NCI-H187 treated with DMSO at 0.1 percent for 48 hours (cell line): Measurements from ENCODE around the gene COL23A1.

Experiments used
- DNase-seq: peaks from one replicate; lab custom pipeline; 2025; lab: John Stamatoyannopoulos, UW

The COL23A1 gene

GRCh38 chr5:178356431-178356872, 233.7 kb downstream of the COL23A1 start:
- DNase-seq, result no peak

DNA sequence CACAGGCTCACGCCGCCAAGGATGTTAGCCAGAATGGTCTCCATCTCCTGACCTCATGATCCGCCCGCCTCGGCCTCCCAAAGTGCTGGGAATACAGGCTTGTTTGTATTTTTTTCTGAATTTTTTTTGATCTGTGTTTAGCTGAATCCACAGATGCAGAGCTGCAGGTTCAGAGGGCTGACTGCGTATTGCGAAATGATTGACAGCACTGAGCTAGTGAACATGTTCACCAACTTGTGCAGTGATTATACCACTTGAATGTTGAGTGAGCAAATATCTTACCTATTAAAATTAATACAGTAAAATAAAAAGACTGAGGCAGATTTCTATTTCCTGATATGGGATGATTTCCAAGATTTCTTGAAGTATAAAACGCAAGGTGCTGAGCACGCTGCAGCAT, 234.5 kb downstream of the COL23A1 start:
- no peak for DNase-seq

DNA sequence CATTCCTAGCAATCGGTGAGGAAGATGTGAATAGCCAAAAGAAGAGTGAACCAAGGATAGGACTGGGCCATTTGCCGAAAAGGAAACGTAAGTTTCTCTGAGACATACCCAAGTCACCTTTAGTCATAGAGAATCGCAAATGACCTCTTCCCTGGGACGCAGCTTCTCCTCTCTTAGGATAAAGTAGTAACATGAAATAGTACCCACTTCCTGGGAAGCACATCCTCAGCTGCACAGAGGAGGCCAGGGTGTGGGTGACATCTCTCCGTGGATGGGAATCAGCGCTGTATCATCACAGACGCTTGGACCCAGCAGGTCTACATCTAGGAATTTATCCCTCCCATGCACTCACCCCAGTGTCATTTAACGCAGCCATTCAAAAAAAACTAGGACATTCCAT, 236.7 kb downstream of the COL23A1 start:
- no peak for DNase-seq

DNA sequence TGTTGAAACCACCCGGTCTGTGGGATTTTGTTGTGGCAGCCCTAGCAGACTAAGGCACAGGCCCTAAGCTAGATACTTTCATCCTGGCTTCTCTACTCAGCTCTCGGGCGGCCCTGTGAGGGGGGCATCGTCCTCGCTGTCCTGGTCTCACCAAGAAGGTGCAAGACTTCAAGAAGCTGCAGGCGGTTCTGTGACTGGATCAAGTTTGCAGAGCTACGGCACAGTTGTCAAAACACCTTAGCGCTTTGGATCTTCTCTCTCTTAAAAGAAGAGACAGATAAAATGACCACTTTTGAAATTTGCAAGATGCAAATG, 238.2 kb downstream of the COL23A1 start:
- DNase-seq, result no peak

- no peak for DNase-seq
Observed at GRCh38 chr5:178351221-178352034, 238.8 kb downstream of the COL23A1 start.

DNA sequence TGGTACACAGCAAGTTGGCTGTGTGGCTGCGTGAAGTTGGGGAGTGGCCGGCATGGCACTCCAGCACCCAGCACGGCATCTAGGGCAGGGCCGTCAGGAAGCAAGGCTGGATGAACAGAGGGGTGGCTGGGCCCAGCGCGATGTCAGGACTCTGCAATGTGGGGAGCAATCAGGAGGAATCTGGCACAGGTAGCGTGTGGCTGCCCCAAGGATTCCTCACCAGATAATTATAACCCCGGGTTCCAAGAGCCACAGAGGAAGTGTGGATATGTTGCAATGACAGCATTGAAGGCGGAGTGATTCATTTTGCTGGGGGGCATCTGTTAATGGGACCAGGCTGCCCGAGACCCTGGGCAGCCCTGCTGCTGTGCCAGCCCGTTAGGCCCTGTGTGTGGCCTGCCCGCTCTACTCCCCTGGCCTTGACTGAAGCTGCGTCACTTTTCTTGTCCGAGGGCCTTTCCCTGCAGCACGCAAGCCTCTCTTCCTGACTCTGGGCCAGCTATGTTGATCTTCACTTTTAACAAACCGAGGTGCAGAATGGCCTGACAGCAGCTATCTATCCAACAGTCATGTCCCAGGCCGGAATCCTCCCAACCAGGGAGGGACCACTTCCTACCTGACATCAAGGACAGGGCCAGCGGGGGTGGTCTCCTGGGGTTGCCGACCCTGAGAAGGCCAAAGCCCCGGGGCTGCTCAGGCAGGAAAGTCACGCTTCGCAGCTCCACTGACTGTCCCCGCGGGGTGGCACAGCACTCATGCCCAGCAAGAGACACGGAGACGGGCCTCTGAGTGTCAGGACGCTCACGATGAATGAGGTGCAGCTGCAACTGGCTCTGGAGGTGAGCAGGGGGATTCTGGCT, 239.6 kb downstream of the COL23A1 start:
- DNase-seq, result no peak

- DNase-seq, result no peak
Observed at GRCh38 chr5:178349625-178350353, 240.4 kb downstream of the COL23A1 start.

DNA sequence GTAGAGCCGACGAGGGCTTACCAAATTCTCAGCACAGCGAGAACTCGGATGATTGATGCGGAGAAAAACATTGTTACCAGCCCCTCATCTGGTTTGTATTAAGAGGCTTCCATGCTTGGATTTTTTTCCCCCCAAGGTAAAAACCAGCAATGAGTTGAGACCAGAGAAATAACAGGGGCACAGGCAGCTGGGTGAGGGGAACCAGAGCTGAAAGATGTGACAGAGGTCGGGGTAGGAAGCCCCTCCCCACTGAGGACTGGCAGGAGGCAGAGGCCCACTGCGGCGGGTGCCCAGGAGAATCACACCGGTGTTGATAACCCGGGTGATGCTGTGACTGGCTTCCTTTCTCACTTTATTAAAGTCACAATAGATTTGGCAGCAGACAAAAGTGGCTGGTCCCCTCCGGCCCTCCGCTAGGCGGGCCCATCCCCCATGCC, 241.1 kb downstream of the COL23A1 start:
- DNase-seq, result no peak

GRCh38 chr5:178348356-178349074, 241.7 kb downstream of the COL23A1 start:
- no peak for DNase-seq

DNA sequence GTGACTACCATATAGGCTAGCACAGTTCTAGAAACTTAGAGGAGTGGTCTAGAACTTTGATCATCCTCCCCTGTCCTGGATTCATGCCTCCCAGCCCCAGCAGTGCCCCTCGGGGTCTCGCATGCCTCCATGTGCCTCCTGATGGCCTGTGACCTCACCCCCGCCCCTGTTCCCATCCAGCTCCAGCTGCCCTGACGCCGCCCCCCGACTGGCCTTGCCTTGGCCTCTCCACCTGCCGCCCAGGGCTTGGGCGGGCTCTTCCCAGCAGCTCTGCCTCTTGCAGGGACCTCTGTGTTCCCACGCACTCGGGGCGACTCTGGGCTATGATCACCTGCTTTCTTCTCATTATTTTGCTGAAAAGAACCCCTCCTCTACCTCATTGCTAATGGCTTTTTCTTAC, 242.2 kb downstream of the COL23A1 start:
- no peak for DNase-seq

GRCh38 chr5:178346607-178347334, 243.4 kb downstream of the COL23A1 start:
- no peak for DNase-seq

GRCh38 chr5:178343306-178343705, 246.9 kb downstream of the COL23A1 start:
- no peak for DNase-seq

DNA sequence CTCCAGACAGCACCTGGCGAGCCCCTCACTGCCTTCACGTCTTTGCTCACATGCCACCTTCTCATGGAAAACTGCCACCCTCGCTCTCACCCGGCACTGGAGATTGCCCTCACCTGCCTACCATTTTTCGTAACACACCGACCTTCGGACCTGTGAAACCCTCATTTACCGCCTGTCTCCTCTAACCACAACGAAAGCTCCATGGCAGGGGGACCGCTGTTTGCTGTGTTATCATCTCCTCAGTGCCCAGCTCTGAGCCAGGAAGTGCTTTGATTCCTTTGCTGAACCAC, 248.4 kb downstream of the COL23A1 start:
- DNase-seq, result no peak

DNA sequence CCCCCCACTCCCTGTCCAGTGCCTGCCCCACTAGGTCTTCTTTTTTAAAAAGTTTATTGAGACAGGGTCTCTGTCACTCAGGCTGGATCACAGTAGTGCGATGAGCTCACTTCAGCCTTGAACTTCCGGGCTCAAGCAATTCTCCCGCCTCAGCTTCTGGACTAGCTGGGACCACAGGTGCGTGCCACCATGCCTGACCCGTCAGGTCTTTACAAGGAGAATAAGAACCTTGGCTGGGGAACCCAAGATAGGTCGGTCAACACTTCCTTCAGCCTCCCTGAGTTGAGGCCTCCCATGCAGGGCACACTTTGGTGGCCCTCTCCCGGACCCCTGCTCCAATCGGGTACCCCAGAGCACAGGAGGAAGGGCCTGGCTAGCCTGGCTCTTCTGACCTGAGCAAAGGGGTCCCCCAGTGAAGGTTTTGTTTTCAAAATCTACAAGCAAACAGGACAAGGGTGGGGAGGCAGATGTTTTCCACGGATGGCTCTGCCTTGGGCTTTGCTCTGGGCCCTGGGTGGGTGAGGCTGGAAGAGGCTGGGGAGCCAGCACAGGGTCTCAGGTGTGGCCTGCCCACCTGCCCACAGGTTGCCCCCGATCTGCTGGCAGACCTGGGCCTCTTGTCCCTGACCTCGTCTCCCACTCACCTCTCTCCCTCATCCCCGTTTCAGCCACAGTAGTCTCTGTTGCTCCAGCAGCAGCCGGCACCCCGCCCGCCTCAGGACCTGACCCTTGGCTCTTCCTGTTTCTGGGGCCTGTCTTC, 248.9 kb downstream of the COL23A1 start:
- DNase-seq, result no peak

DNA sequence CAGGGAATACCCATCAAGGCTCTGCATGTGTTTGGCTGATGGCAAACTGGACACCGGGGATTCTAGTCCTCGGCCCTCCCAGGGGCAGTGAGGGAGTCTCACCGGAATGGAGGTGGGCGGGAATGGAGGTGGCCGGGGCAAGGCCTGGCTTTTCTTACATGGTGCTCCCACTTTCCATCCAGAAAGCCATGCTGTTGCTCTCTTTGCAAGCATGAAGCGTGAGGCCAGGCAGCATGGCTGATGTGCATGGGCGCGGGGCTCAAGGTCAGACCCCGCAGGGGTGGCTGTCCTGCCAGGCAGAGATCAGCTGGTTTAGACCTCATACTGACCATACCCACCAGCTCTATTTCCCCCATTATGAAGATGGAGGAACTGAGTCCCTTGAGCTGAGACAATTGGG, 249.6 kb downstream of the COL23A1 start:
- no peak for DNase-seq

- no peak for DNase-seq
Observed at GRCh38 chr5:178340187-178340586, 250.0 kb downstream of the COL23A1 start.

- no peak for DNase-seq
Observed at GRCh38 chr5:178339272-178339671, 250.9 kb downstream of the COL23A1 start.

DNA sequence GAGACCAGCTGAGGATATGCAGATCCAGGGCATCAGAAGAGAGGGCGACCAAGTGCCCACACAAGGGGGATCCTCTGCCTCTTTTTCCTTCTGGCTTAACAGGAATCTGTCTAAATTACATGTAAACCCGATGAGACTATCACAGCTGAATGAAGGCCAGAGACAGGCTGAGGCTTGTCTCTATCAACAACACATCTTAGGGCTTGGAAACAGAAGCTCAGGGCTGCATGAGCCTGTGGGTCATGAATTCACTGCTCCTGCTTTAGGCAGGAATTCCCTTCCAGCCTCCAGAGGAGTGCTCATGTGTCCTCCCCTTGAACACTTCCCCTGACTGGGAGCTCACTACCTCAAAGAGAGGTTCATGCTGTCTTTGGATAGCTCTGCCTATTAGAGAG, 251.4 kb downstream of the COL23A1 start:
- DNase-seq, result no peak

- no peak for DNase-seq
Observed at GRCh38 chr5:178338126-178338749, 252.0 kb downstream of the COL23A1 start.

DNA sequence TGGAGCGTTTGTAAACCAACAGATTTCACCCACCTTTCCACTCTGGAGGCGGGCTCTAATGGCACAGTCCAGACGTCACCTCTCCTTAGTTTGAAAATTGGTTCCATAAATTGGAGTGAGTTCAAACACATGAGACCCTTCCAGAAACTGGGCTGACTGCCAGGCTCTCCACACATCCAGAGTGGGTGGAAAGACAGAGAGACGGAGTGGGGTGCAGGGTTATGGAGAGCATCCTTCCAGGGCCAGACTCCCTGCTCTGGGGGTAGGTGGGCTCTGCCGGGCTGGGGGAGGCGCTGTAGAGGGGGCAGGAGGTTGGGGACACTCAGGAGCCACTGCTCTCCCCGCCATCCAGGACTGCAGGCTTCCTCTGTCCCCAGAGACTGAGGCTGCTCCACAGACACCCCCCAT, 252.9 kb downstream of the COL23A1 start:
- no peak for DNase-seq
